Thymus (tissue), 11 donors: ENCODE measurements around the gene RBM19. TPM values are rescaled to one million over a fixed set of nuclear protein-coding genes. Genes with fewer than 3 reads are reported as not detected.

Experiments
- DNase-seq, 9 donors: peaks; one replicate each; pipeline ENCODE4 v3.0.0-alpha.2; 2013; ENCODE audit warnings: low spot score in 9 of 9, low read depth in 6 of 9, missing footprints in 1 of 9
- H3K27ac ChIP-seq, 2 donors: one replicate each; pipeline ENCODE4 v1.5.1; 2013; ENCODE audit warnings: control low read depth in 1 of 2, low read depth in 1 of 2, low read length in 1 of 2, mild to moderate bottlenecking in 1 of 2, moderate library complexity in 1 of 2
- H3K27me3 ChIP-seq, 2 donors: one replicate each; pipeline ENCODE4 v1.5.1; 2013; ENCODE audit warnings: low read length in 1 of 2; ENCODE audit not compliant: control insufficient read depth in 2 of 2, insufficient read depth in 1 of 2
- H3K36me3 ChIP-seq, 2 donors: one replicate each; pipeline ENCODE4 v1.5.1; 2013; ENCODE audit warnings: low read length in 1 of 2, mild to moderate bottlenecking in 1 of 2, moderate library complexity in 1 of 2; ENCODE audit not compliant: control insufficient read depth in 2 of 2, insufficient read depth in 2 of 2
- H3K4me1 ChIP-seq, 2 donors: one replicate each; pipeline ENCODE4 v1.5.1; 2013; ENCODE audit warnings: low read length in 2 of 2; ENCODE audit not compliant: control insufficient read depth in 2 of 2, insufficient read depth in 2 of 2
- H3K4me3 ChIP-seq, 2 donors: one replicate each; pipeline ENCODE4 v1.5.1; 2013; ENCODE audit warnings: low read length in 2 of 2, control low read depth in 1 of 2, mild to moderate bottlenecking in 1 of 2
- H3K9me3 ChIP-seq, 2 donors: one replicate each; pipeline ENCODE4 v1.5.1; 2013; ENCODE audit warnings: low read length in 1 of 2, mild to moderate bottlenecking in 1 of 2; ENCODE audit not compliant: control insufficient read depth in 2 of 2, insufficient read depth in 1 of 2
- WGBS: extraction: QIAGEN DNeasy Blood & Tissue Kit; methylation state at CpG from one replicate; pipeline ENCODE4 v1.1.7; 2013; 5-methylcytosine and 5-hydroxymethylcytosine counted together
- polyA plus RNA-seq: library from polyadenylated mRNA; stranded (reverse); fragments of 200-250 nt; gene quantifications from one replicate; pipeline ENCODE4 v1.2.3, GENCODE V29; 2013
- total RNA-seq: library from RNA; stranded (reverse); fragments of 120-200 nt; gene quantifications from one replicate; pipeline ENCODE4 v1.2.4, GENCODE V29; 2013
- donor health status: healthy.

Gene RBM19
- total and polyA plus RNA-seq, 2 donors, result 16.0 to 24.2 TPM

DNA sequence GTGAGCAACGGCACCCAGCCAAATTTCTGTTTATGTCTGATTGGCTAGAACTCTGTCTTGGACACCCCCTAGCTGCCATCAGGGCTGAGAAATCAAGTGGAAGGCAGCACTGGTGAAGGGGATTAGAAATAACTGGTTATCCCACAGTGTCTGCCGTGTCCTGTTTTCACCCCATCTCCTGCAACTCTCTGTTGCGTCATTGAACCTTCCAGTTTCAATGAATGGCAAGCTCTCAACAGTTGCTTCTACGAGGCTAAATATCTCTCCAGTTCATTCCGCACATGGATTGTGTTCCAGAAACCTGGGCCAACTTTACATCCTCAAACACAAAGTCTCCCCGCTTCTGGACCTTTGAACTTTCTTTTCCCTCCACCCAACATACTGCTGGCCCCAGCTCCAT lies 173.7 kb downstream of the RBM19 start:
- Histone ChIP-seq H3K27me3 (peaks cover 0 to 19% of the 10 kb centered on the region in 2 donors), H3K36me3 (no peaks in the 10 kb centered on the region), H3K9me3 (no peaks in the 10 kb centered on the region), H3K27ac (no peak overlapping the region), H3K4me3 (no peak overlapping the region), H3K4me1 (no peaks in the 10 kb centered on the region)
- WGBS, result 89% methylated on average over 6 of the region's 6 CpGs
- no peak for DNase-seq

DNA sequence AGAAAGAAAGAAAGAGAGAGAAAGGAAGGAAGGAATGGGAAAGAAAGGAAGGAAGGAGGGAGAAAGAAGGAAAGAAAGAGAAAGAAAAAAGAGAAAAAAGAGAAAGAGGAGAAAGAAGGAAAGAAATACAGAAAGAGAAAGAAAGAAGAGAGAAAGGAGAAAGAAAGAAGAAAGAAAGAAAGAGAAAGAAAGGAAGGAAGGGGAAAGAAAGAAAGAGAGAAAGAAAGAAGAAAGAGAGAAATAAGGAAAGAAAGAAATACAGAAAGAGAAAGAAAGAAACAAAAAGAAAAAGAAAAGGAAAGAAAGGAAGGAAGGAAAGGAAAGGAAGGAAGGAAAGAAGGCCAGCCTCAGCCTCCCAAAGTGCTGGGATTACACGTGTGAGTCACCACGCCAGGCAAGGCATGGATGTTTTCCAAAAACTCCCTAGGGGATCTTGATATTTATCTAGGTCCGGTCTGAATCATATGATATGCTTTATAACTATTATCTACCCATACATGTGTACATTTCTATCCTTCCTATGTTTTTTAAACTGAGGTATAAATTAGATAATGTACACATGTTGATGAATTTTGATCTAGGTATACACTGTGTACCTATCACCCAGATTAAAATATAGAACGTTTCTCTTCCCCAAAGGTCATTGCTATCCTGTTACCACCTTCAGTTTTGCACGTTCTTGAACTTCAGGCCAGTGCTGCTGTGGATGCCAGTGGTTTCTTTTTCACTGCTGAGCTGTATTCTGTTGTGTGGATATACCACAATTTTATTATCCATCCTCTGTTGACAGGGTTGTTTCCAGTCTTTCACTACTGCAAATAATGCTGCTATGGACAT lies 177.9 kb downstream of the RBM19 start:
- H3K27ac ChIP-seq, result no peak overlapping the region
- 86% methylated on average over 5 of the region's 5 CpGs for WGBS
- DNase-seq, result no peak

GRCh38 chr12:113786107-113786506 lies 180.0 kb downstream of the RBM19 start:
- H3K4me3 ChIP-seq, result no peak overlapping the region
- H3K27ac ChIP-seq, result no peak overlapping the region
- H3K9me3 ChIP-seq, result no peaks in the 10 kb centered on the region
- no peak for DNase-seq
- H3K4me1 ChIP-seq, result no peaks in the 10 kb centered on the region
- WGBS, result 92% methylated on average over 2 of the region's 2 CpGs
- no peaks in the 10 kb centered on the region for H3K36me3 ChIP-seq
- peaks cover 0 to 2% of the 10 kb centered on the region in 2 donors for H3K27me3 ChIP-seq

More for the DNA sequence above, 177.9 kb downstream of the RBM19 start:
- Histone ChIP-seq H3K9me3 (no peaks in the 10 kb centered on the region), H3K4me1 (no peaks in the 10 kb centered on the region), H3K27me3 (no peaks in the 10 kb centered on the region), H3K4me3 (no peak overlapping the region), H3K36me3 (no peaks in the 10 kb centered on the region)

DNA sequence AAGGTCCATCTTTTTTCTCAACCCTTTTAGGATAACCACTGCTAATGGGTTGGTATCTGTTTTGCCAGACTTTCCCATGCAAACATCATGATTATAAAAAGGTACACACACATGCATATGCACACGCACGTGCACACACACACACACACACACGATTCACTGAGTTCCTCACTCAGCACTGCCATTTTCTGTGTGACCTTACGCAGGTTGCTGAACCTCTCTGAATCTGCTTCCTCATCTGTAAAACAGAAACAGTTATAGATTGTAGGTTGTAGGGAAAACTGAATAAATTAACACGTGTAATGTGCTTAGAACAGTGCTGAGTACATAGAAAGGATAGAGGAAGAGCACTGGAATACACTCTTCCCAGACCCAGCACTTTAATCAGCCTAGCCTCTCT lies 182.3 kb downstream of the RBM19 start:
- WGBS, result 88% methylated on average over 5 of the region's 5 CpGs
- peaks cover 0 to 5% of the 10 kb centered on the region in 2 donors for H3K27me3 ChIP-seq
- H3K36me3 ChIP-seq, result no peaks in the 10 kb centered on the region
- no peak for DNase-seq
- no peak overlapping the region for H3K4me3 ChIP-seq
- no peak overlapping the region for H3K27ac ChIP-seq
- no peaks in the 10 kb centered on the region for H3K9me3 ChIP-seq
- H3K4me1 ChIP-seq, result no peaks in the 10 kb centered on the region

- WGBS, result 52% methylated on average over 14 of the region's 14 CpGs
- peaks cover 0 to 9% of the 10 kb centered on the region in 2 donors for H3K27me3 ChIP-seq
Observed at GRCh38 chr12:113782873-113783272, 183.3 kb downstream of the RBM19 start.

DNA sequence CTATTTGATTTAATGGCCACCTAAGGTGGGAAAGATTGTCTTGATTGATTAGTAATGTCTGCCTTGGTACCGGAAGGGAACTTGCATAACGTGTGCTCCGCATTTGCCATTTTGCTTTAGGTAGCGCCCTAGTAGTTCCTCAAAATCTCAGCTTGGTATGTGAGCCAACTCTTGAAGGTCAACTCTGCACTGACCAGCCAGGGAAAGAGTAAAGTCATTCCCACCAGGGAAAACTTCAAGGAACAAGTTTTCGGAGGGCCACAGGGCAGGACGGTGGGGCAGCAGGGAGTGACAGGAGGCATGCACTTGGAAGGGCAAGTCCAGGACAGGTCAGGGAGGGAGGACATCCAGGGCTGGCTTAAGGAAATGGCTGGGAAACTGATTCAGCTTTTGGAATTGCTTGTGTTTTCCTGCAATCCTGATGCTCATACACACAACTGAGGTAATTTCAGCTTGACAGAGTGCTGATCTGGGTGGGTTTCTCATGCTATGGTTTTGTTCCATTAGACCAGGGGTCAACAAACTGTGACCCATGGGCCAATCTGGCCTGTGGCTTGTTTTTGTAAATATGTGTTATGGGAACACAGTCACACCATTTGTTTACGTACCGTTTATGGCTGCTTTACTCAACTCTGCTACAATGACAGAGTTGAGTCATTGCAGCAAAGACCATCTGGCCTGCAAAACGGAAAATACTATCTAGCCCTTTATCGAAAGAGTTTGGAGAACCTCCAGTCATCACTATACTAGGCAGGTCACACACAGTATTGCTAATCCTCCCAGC lies 184.5 kb downstream of the RBM19 start:
- Histone ChIP-seq H3K27ac (no peak overlapping the region), H3K27me3 (peaks cover 0 to 9% of the 10 kb centered on the region in 2 donors)
- WGBS, result 73% methylated on average over 10 of the region's 10 CpGs

More at GRCh38 chr12:113782873-113783272, 183.3 kb downstream of the RBM19 start:
- Histone ChIP-seq H3K4me1 (no peaks in the 10 kb centered on the region), H3K4me3 (no peak overlapping the region), H3K36me3 (no peaks in the 10 kb centered on the region), H3K27ac (no peak overlapping the region), H3K9me3 (no peaks in the 10 kb centered on the region)
- no peak for DNase-seq

GRCh38 chr12:113779774-113780173 lies 186.4 kb downstream of the RBM19 start:
- no peaks in the 10 kb centered on the region for H3K9me3 ChIP-seq
- no peak overlapping the region for H3K27ac ChIP-seq
- H3K4me1 ChIP-seq, result no peaks in the 10 kb centered on the region
- DNase-seq, result no peak
- H3K27me3 ChIP-seq, result peaks cover 0 to 9% of the 10 kb centered on the region in 2 donors
- H3K36me3 ChIP-seq, result no peaks in the 10 kb centered on the region
- H3K4me3 ChIP-seq, result no peak overlapping the region
- 95% methylated on average over 2 of the region's 2 CpGs for WGBS

More for the DNA sequence above, 184.5 kb downstream of the RBM19 start:
- no peaks in the 10 kb centered on the region for H3K9me3 ChIP-seq
- H3K36me3 ChIP-seq, result no peaks in the 10 kb centered on the region
- H3K4me3 ChIP-seq, result no peak overlapping the region
- no peaks in the 10 kb centered on the region for H3K4me1 ChIP-seq
- no peak for DNase-seq

DNA sequence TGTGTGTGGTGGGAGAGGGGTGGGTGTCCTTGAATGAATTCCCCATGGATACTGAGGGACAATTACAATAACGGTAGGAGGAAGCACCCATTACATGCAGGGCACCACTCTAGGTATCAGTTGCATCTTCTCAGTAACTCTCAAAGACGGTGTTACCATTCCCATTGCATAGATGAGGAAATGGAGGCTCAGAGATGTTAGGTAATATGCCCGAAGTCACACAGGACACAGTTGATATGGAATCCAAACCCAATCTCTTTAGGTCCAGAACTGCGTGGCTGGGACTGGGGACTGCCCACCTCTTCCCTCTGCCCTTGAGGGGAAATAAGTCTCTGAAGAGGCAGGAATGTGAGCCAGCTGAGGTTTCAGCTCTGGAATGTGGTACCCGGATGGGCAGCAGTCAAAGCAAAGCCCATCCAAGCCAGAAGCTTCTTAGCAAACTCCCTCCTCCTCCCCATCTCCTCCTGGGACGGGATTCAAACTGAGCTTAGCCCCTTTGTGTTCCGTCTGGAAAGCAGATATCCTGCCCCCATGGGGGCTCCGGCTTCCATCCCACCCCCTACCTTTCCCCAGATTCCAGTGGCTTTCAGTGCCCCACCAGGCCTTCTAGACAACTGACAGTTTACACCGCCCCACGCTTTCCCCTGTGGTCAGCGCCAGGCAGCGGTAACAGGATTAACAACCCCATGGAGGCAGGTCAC lies 187.5 kb downstream of the RBM19 start:
- WGBS, result 49% methylated on average over 12 of the region's 12 CpGs
- peaks cover 0 to 9% of the 10 kb centered on the region in 2 donors for H3K27me3 ChIP-seq
- DNase-seq, result no peak
- H3K9me3 ChIP-seq, result no peaks in the 10 kb centered on the region
- no peaks in the 10 kb centered on the region for H3K36me3 ChIP-seq
- no peak overlapping the region for H3K27ac ChIP-seq
- no peak overlapping the region for H3K4me3 ChIP-seq
- H3K4me1 ChIP-seq, result no peaks in the 10 kb centered on the region
